MCF 10A (cell line): ENCODE results near the gene OR51M1. TPM values are rescaled to one million over a fixed set of nuclear protein-coding genes. Genes with fewer than 3 reads are reported as not detected.

Source experiments
- BruUV-seq: library from RNA; stranded (reverse); fragments of 400-500 nt; replicated peaks from 2 replicates; lab custom pipeline; 2021; lab: Mats Ljungman, UMichigan
- CTCF ChIA-PET: fragments of 300-600 bp; sonication (Branson Sonifier 250); formaldehyde crosslinking; extraction: SDS; loops from one replicate; lab custom pipeline; 2021; ENCODE audit warnings: antibody characterized with exemption, inconsistent platforms; lab: Yijun Ruan, JAX
- POLR2A ChIA-PET: fragments of 300-600, 350-650 bp; sonication (Branson Sonifier 250); formaldehyde crosslinking; extraction: SDS; loops from one replicate; lab custom pipeline; 2020; ENCODE audit warnings: antibody characterized with exemption, inconsistent platforms; lab: Yijun Ruan, JAX
- DNase-seq: peaks from one replicate; pipeline ENCODE4 v3.0.0-alpha.2; 2018; ENCODE audit not compliant: unreplicated experiment
- H3K27ac Mint-ChIP-seq: one replicate; pipeline ENCODE4 v1.8.0; 2022; ENCODE audit warnings: mild to moderate bottlenecking, low read depth, mixed read lengths; ENCODE audit not compliant: unreplicated experiment
- H3K27me3 Mint-ChIP-seq: one replicate; pipeline ENCODE4 v1.8.0; 2022; ENCODE audit warnings: mixed read lengths; ENCODE audit not compliant: insufficient read depth, unreplicated experiment
- H3K36me3 Mint-ChIP-seq: one replicate; pipeline ENCODE4 v1.8.0; 2022; ENCODE audit warnings: mild to moderate bottlenecking, moderate library complexity, mixed read lengths; ENCODE audit not compliant: insufficient read depth, unreplicated experiment
- H3K4me1 Mint-ChIP-seq: one replicate; pipeline ENCODE4 v1.8.0; 2022; ENCODE audit warnings: mixed read lengths; ENCODE audit not compliant: insufficient read depth, unreplicated experiment
- H3K4me3 Mint-ChIP-seq: one replicate; pipeline ENCODE4 v1.8.0; 2022; ENCODE audit warnings: mild to moderate bottlenecking, moderate library complexity, mixed read lengths; ENCODE audit not compliant: unreplicated experiment
- H3K9me3 Mint-ChIP-seq: one replicate; pipeline ENCODE4 v1.8.0; 2022; ENCODE audit warnings: mixed read lengths; ENCODE audit not compliant: unreplicated experiment
- intact Hi-C: fragments of 100-400 bp; cut with micrococcal nuclease; formaldehyde crosslinking; loops from 2 replicates; pipeline ENCODE4 v1.14.1; 2022
- total RNA-seq: library from RNA; stranded (reverse); gene quantifications from 2 replicates; pipeline ENCODE4 v1.2.3, GENCODE V29; 2022
- TF ChIP-seq, protein P1 (sequence below): fragments of 200-600 bp; IDR thresholded peaks from one replicate; pipeline ENCODE4 v1.8.0; 2022; ENCODE audit warnings: antibody characterized with exemption, mild to moderate bottlenecking; ENCODE audit not compliant: unreplicated experiment

OR51M1 gene
- total RNA-seq, 1 experiment from 2014 or later: not detected

DNA sequence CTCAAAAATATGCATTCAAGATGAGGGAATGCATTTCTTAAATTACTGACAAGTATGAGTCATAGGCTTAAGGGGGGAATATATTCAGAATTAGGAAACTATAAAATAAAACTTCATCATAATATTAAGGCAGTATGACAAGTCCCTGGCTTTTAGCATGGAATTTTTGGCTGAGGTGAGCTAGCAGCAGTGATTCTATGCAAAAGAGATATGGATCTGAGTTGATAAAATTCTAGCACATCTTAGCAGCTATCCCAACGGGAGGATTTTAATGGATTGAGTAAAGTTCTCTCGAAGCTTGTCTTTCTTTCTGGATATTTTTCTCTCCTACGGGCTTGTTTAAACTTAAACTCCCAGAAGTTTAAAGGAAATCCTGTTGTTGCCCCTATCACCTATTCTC is 39.5 kb downstream of the OR51M1 start:
- H3K36me3 Mint-ChIP-seq: no peaks in the 10 kb centered on the region
- ChIA-PET POLR2A (no interaction called here), CTCF (no interaction called here)
- H3K4me1 Mint-ChIP-seq: peaks cover 5% of the 10 kb centered on the region
- no peak for DNase-seq
- no peaks in the 10 kb centered on the region for H3K9me3 Mint-ChIP-seq
- BruUV-seq: no TSS peak
- intact Hi-C loops: no loop called here
- H3K27ac Mint-ChIP-seq: no peak overlapping the region
- no peak overlapping the region for H3K4me3 Mint-ChIP-seq
- peaks cover 53% of the 10 kb centered on the region for H3K27me3 Mint-ChIP-seq
- TF ChIP-seq, protein P1, sequence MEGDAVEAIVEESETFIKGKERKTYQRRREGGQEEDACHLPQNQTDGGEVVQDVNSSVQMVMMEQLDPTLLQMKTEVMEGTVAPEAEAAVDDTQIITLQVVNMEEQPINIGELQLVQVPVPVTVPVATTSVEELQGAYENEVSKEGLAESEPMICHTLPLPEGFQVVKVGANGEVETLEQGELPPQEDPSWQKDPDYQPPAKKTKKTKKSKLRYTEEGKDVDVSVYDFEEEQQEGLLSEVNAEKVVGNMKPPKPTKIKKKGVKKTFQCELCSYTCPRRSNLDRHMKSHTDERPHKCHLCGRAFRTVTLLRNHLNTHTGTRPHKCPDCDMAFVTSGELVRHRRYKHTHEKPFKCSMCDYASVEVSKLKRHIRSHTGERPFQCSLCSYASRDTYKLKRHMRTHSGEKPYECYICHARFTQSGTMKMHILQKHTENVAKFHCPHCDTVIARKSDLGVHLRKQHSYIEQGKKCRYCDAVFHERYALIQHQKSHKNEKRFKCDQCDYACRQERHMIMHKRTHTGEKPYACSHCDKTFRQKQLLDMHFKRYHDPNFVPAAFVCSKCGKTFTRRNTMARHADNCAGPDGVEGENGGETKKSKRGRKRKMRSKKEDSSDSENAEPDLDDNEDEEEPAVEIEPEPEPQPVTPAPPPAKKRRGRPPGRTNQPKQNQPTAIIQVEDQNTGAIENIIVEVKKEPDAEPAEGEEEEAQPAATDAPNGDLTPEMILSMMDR: no peak

GRCh38 chr11:5441414-5441813 is 57.8 kb downstream of the OR51M1 start, which contains the start of gene OR51I1:
TSS of gene OR51I1 (minus strand) at chr11:5441514. CDS start at chr11:5441514, 0 bp downstream.
- TF ChIP-seq, protein P1: no peak
- H3K36me3 Mint-ChIP-seq: no peaks in the 10 kb centered on the region
- no peak within 1 kb of the TSS for H3K27ac Mint-ChIP-seq
- POLR2A ChIA-PET: no interaction called here
- H3K27me3 Mint-ChIP-seq: peaks cover 67% of the 10 kb centered on the region
- intact Hi-C loops: no loop called here
- no peak within 1 kb of the TSS for H3K4me3 Mint-ChIP-seq
- CTCF ChIA-PET: no interaction called here
- no peak for DNase-seq
- BruUV-seq: no TSS peak
- H3K4me1 Mint-ChIP-seq: no peaks in the 10 kb centered on the region
- H3K9me3 Mint-ChIP-seq: no peaks in the 10 kb centered on the region

Other genes starting within 250 kb of the OR51M1 start
- gene OR52A5, start 245.5 kb upstream of the OR51M1 start, total RNA-seq: not detected in 2 replicates
- not detected in 2 replicates for gene OR52A1, start 229.1 kb upstream of the OR51M1 start, total RNA-seq
- gene OR51V1, start 183.1 kb upstream of the OR51M1 start, total RNA-seq: not detected in 2 replicates
- not detected in 2 replicates for gene HBB, start 156.7 kb upstream of the OR51M1 start, total RNA-seq
- gene HBD, start 149.3 kb upstream of the OR51M1 start, total RNA-seq: not detected in 2 replicates
- gene HBG1, start 134.0 kb upstream of the OR51M1 start, total RNA-seq: not detected in 2 replicates
- not detected in 2 replicates for gene HBG2, start 129.0 kb upstream of the OR51M1 start, total RNA-seq
- not detected in 2 replicates for gene HBE1, start 113.9 kb upstream of the OR51M1 start, total RNA-seq
- not detected in 2 replicates for gene OR51B4, start 81.9 kb upstream of the OR51M1 start, total RNA-seq
- not detected in 2 replicates for gene OR51B2, start 59.5 kb upstream of the OR51M1 start, total RNA-seq
- not detected in 2 replicates for gene OR51B5, start 40.3 kb upstream of the OR51M1 start, total RNA-seq
- gene OR51B6, start 32.3 kb upstream of the OR51M1 start, total RNA-seq: not detected in 2 replicates
- not detected in 2 replicates for gene OR51Q1, start 38.3 kb downstream of the OR51M1 start, total RNA-seq
- not detected in 2 replicates for gene OR51I1, start 57.7 kb downstream of the OR51M1 start, total RNA-seq
- gene OR51I2, start 65.5 kb downstream of the OR51M1 start, total RNA-seq: not detected in 2 replicates
- gene OR52D1, start 104.9 kb downstream of the OR51M1 start, total RNA-seq: not detected in 2 replicates
- not detected in 2 replicates for gene UBQLN3, start 126.1 kb downstream of the OR51M1 start, total RNA-seq
- gene UBQLNL, start 132.9 kb downstream of the OR51M1 start, total RNA-seq: not detected in 2 replicates
- not detected in 2 replicates for gene OR52H1, start 164.7 kb downstream of the OR51M1 start, total RNA-seq
- not detected in 2 replicates for gene OR52B6, start 197.1 kb downstream of the OR51M1 start, total RNA-seq
- gene TRIM6, start 212.8 kb downstream of the OR51M1 start, total RNA-seq: 0.74 and 0.75 TPM in 2 replicates
- gene TRIM34, start 241.2 kb downstream of the OR51M1 start, total RNA-seq: 0.96 and 2.1 TPM in 2 replicates